Measurements from ENCODE around the gene COQ5.

COQ5 gene

GRCh38 chr12:120514002-120514401 is 15.0 kb downstream of the COQ5 start:
- H3K36me3 ChIP-seq (ENCODE audit: control insufficient read depth, low read length): peaks cover 29% of the 10 kb centered on the region
- no peak overlapping the region for H3K27ac ChIP-seq (ENCODE audit: low read depth, low read length)
- no peak for TF ChIP-seq EZH2phosphoT487 (IDR thresholded peaks at IDR 0.05; ENCODE audit: borderline replicate concordance, low read length)
- TF ChIP-seq, protein P1, sequence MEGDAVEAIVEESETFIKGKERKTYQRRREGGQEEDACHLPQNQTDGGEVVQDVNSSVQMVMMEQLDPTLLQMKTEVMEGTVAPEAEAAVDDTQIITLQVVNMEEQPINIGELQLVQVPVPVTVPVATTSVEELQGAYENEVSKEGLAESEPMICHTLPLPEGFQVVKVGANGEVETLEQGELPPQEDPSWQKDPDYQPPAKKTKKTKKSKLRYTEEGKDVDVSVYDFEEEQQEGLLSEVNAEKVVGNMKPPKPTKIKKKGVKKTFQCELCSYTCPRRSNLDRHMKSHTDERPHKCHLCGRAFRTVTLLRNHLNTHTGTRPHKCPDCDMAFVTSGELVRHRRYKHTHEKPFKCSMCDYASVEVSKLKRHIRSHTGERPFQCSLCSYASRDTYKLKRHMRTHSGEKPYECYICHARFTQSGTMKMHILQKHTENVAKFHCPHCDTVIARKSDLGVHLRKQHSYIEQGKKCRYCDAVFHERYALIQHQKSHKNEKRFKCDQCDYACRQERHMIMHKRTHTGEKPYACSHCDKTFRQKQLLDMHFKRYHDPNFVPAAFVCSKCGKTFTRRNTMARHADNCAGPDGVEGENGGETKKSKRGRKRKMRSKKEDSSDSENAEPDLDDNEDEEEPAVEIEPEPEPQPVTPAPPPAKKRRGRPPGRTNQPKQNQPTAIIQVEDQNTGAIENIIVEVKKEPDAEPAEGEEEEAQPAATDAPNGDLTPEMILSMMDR (IDR thresholded peaks at IDR 0.05; ENCODE audit: low read depth, low read length, poor library complexity, severe bottlenecking): no peak
- H3K27me3 ChIP-seq (ENCODE audit: control insufficient read depth, low read length): no peaks in the 10 kb centered on the region
- H4K20me1 ChIP-seq (ENCODE audit: control insufficient read depth, insufficient read depth, low read depth, low read length): no peaks in the 10 kb centered on the region
- H3K4me2 ChIP-seq (ENCODE audit: low read length): no peak overlapping the region
- H3K79me2 ChIP-seq (ENCODE audit: control insufficient read depth, low read length): no peaks in the 10 kb centered on the region
- no peaks in the 10 kb centered on the region for H3K9me2 ChIP-seq (replicated peaks; ENCODE audit: control insufficient read depth, low read length)
- no peak overlapping the region for H3K4me3 ChIP-seq (ENCODE audit: low read length)
- H3F3A ChIP-seq (ENCODE audit: control insufficient read depth, insufficient read depth): no peaks in the 10 kb centered on the region
- no peaks in the 10 kb centered on the region for H3K9me3 ChIP-seq (ENCODE audit: control insufficient read depth, insufficient read depth, low read length)
- H3K4me1 ChIP-seq (ENCODE audit: control insufficient read depth, low read length): no peaks in the 10 kb centered on the region

DNA sequence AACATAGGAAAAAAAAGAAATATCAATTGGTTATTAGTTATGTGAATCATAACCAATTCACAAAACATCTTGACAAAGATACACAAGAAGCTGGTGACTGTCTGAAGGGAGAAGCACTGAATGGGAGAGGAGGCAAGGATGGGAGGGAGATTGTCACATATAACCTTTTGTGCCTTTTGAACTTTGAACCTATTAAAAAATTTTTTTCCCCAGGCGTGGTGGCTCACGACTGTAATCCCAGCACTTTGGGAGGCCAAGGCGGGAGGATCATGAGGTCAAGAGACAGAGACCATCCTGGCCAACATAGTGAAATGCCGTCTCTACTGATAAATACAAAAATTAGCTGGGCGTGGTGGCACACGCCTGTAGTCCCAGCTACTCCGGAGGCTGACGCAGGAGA is 20.4 kb downstream of the COQ5 start:
- Histone ChIP-seq H3K36me3 (ENCODE audit: control insufficient read depth, low read length) (peaks cover 27% of the 10 kb centered on the region), H3K9me2 (replicated peaks; ENCODE audit: control insufficient read depth, low read length) (no peaks in the 10 kb centered on the region), H3K4me1 (ENCODE audit: control insufficient read depth, low read length) (no peaks in the 10 kb centered on the region), H3F3A (ENCODE audit: control insufficient read depth, insufficient read depth) (0 out of 2 replicates have a peak, but pooled peaks cover 3% of the 10 kb centered on the region), H3K27ac (ENCODE audit: low read depth, low read length) (no peak overlapping the region), H3K4me3 (ENCODE audit: low read length) (no peak overlapping the region), H3K4me2 (ENCODE audit: low read length) (no peak overlapping the region), H3K9me3 (ENCODE audit: control insufficient read depth, insufficient read depth, low read length) (no peaks in the 10 kb centered on the region), H4K20me1 (ENCODE audit: control insufficient read depth, insufficient read depth, low read depth, low read length) (no peaks in the 10 kb centered on the region), H3K27me3 (ENCODE audit: control insufficient read depth, low read length) (no peaks in the 10 kb centered on the region), H3K79me2 (ENCODE audit: control insufficient read depth, low read length) (no peaks in the 10 kb centered on the region)
- TF ChIP-seq, protein P1 (IDR thresholded peaks at IDR 0.05; ENCODE audit: low read depth, low read length, poor library complexity, severe bottlenecking): no peak
- TF ChIP-seq EZH2phosphoT487 (IDR thresholded peaks at IDR 0.05; ENCODE audit: borderline replicate concordance, low read length): no peak

DNA sequence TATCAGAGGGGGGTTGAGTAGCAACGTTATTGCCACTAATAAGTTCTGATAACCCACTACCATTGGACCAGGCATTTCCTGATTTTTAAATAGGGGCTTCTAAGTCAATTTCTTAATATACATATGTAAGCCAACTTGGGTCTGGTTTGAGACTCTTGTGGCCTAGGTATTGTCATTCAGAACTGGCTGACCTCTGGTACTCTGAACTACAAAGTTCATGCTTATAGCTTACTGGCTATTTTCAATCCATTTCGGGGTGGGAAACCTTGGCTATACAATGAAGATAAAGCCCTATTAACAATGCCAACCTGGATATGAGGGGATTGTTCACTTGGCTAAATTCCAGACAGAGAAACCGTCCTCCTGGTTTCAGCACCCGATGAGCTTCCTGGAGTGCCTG is 24.4 kb downstream of the COQ5 start:
- Histone ChIP-seq H3K9me2 (replicated peaks; ENCODE audit: control insufficient read depth, low read length) (no peaks in the 10 kb centered on the region), H3K4me2 (ENCODE audit: low read length) (no peak overlapping the region), H3F3A (ENCODE audit: control insufficient read depth, insufficient read depth) (peaks cover 17% of the 10 kb centered on the region), H3K4me3 (ENCODE audit: low read length) (no peak overlapping the region), H3K27ac (ENCODE audit: low read depth, low read length) (no peak overlapping the region), H3K36me3 (ENCODE audit: control insufficient read depth, low read length) (peaks cover 36% of the 10 kb centered on the region), H4K20me1 (ENCODE audit: control insufficient read depth, insufficient read depth, low read depth, low read length) (no peaks in the 10 kb centered on the region), H3K79me2 (ENCODE audit: control insufficient read depth, low read length) (no peaks in the 10 kb centered on the region), H3K9me3 (ENCODE audit: control insufficient read depth, insufficient read depth, low read length) (no peaks in the 10 kb centered on the region), H3K27me3 (ENCODE audit: control insufficient read depth, low read length) (no peaks in the 10 kb centered on the region), H3K4me1 (ENCODE audit: control insufficient read depth, low read length) (no peaks in the 10 kb centered on the region)
- TF ChIP-seq, protein P1 (IDR thresholded peaks at IDR 0.05; ENCODE audit: low read depth, low read length, poor library complexity, severe bottlenecking): no peak
- no peak for TF ChIP-seq EZH2phosphoT487 (IDR thresholded peaks at IDR 0.05; ENCODE audit: borderline replicate concordance, low read length)
